ENCODE measurements around the gene CCDC28B. TPM values are rescaled to one million over a fixed set of nuclear protein-coding genes. Genes with fewer than 3 reads are reported as not detected.

Gene CCDC28B
- total and polyA plus RNA-seq, 2 of the 13 experiments (the other 11 are each of a cell fraction or from before 2014, with no cell fraction given), result 2.6 to 3.5 TPM

DNA sequence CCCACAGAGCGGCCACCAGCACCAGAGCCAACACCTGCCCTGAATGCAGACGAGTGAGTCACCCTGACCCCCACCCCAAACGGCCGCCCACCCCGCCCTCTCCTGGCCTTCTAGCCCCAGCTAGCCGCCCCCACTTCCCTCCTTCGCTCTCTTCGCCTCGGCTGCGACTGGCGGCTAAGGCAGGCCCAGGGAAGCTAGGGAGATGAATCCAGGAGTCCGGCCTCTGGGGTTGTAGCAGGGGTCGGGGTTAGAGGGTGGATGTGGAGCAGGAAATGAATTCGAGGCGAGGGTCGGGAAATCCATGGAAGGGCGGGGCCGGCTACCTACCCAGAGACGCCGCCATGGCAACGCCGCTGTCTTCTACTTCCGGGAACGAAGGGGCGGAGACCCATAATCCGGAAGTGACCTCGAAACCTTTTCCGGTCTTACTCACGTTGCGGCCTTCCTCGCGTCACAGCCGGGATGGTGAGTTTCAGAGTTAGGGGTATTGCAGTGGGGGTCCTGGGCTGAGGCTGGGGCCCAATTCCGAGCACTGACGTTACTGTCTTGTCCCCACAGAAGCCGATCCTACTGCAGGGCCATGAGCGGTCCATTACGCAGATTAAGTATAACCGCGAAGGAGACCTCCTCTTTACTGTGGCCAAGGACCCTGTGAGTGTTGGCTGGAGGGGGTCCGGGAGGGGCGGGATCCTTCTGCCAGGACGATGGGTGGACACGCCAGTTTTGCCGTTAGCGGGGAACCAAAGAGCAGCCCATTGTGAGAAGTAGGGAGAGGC is 21.8 kb downstream of the CCDC28B start, which contains the start of the genes EIF3I and TMEM234:
Gene EIF3I (plus strand): TSS at position 428 of the 776 bp plus-strand sequence. CDS start 35 bp downstream, at position 463.
Gene TMEM234 (minus strand): TSS at position 374 of the 776 bp plus-strand sequence. CDS start 31 bp downstream, at position 343.
- no peaks in the 10 kb centered on the region; a peak in 2 of 5 replicates for H3K27me3 ChIP-seq (ENCODE audit: control insufficient read depth in 1 of 2, insufficient read depth in 2 of 2, low read length in 2 of 2)
- peaks cover 29% of the 10 kb centered on the region for H3K4me1 ChIP-seq (ENCODE audit: insufficient read depth, low read length)
- peak within 1 kb of the TSS; percentile 91 for H3K9ac ChIP-seq (ENCODE audit: insufficient read depth, low read depth, low read length)
- no peaks in the 10 kb centered on the region for H3K9me3 ChIP-seq (ENCODE audit: low read length)
- peak within 1 kb of the TSS; percentile 82 to 89 (median 85) for H3K4me3 ChIP-seq (replicated peaks in 1 of 3; ENCODE audit: insufficient read depth in 1 of 3, low read depth in 2 of 3, low read length in 3 of 3)
- H3K27ac ChIP-seq (ENCODE audit: extremely low read length, insufficient read depth, low read length), result peak within 1 kb of the TSS; percentile 69
- peak within 1 kb of the TSS; percentile 91 for H3K4me2 ChIP-seq (ENCODE audit: low read depth, low read length)
- peak; percentile 88 for FAIRE-seq
- no peak within 1 kb of the TSS for H2AFZ ChIP-seq (ENCODE audit: low read length)
- intact Hi-C loops (cut with micrococcal nuclease; ENCODE audit: unreplicated experiment) (no loop called here), in situ Hi-C loops (cut with HindIII; ENCODE audit: extremely low pct_ligation_motif_present, low pct_unique_long_range_greater_than_20kb) (no loop called here)
- no peaks in the 10 kb centered on the region; the same call in 1 of the 2 replicates for H4K20me1 ChIP-seq (ENCODE audit: insufficient read depth, low read length)
- no TSS peak for BruUV-seq (replicated peaks)
- 1% methylated on average over 18 of the region's 46 CpGs for WGBS (ENCODE audit: low lambda C conversion rate)
- POLR2A ChIA-PET, result interaction anchor here (1.4 to 1.8 kb wide), 3 partner anchors 28 to 69 kb away, joined by 4 to 7 read pairs (median 4); partner anchors contain the start of genes HDAC1 and TXLNA
- peak; percentile 95 for ATAC-seq
- DNase-seq (ENCODE audit: low spot score), result peak; percentile 88
- H3K79me2 ChIP-seq (ENCODE audit: insufficient read depth, low read length), result peaks cover 29% of the 10 kb centered on the region
- H3K36me3 ChIP-seq (replicated peaks in 1 of 2; ENCODE audit: control insufficient read depth in 1 of 2, insufficient read depth in 2 of 2, low read length in 2 of 2), result peaks cover 9 to 24% of the 10 kb centered on the region in 2 experiments; a peak in 4 of 5 replicates
- CTCF ChIA-PET (ENCODE audit: low intra/inter-chr PET ratio, low total read pairs), result no interaction called here
- 0 out of 2 replicates have a peak, but pooled peaks have one; percentile 4 for TF ChIP-seq HNF4A (CRISPR knock-in tag; IDR thresholded peaks at IDR 0.05)
- peak; percentile 73 to 77 for TF ChIP-seq POLR2A (IDR thresholded peaks at IDR 0.05; ENCODE audit: insufficient read depth in 1 of 2, low read depth in 2 of 2, low read length in 2 of 2)
- TF ChIP-seq HDAC2 (CRISPR knock-in tag; IDR thresholded peaks at IDR 0.05), result no peak; the same call in 1 of the 2 replicates
- TF ChIP-seq SALL1 (CRISPR knock-in tag; IDR thresholded peaks at IDR 0.05), result peak; percentile 64
- TF ChIP-seq CHCHD3 (CRISPR knock-in tag; IDR thresholded peaks at IDR 0.05), result no peak
- TF ChIP-seq KDM5B (CRISPR knock-in tag; IDR thresholded peaks at IDR 0.05; ENCODE audit: borderline replicate concordance), result peak; percentile 75; the same call in 1 of the 2 replicates
- no peak for TF ChIP-seq ZNF24 (IDR thresholded peaks at IDR 0.05)
- no peak for TF ChIP-seq ZNF343 (CRISPR knock-in tag; IDR thresholded peaks at IDR 0.05)
- peak; percentile 71; the same call in 1 of the 2 replicates for TF ChIP-seq SPEN (CRISPR knock-in tag; IDR thresholded peaks at IDR 0.05; ENCODE audit: low read depth)
- peak; percentile 90 for TF ChIP-seq ASH2L (IDR thresholded peaks at IDR 0.05; ENCODE audit: insufficient read length, low read depth, low read length)
- TF ChIP-seq, protein P1, sequence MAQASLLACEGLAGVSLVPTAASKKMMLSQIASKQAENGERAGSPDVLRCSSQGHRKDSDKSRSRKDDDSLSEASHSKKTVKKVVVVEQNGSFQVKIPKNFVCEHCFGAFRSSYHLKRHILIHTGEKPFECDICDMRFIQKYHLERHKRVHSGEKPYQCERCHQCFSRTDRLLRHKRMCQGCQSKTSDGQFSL (CRISPR knock-in tag; IDR thresholded peaks at IDR 0.05), result no peak
- peak; percentile 47; the same call in 1 of the 2 replicates for TF ChIP-seq ZNF143 (CRISPR knock-in tag; IDR thresholded peaks at IDR 0.05)
- TF ChIP-seq ZKSCAN5 (CRISPR knock-in tag; IDR thresholded peaks at IDR 0.05), result no peak
- TF ChIP-seq, protein P2, sequence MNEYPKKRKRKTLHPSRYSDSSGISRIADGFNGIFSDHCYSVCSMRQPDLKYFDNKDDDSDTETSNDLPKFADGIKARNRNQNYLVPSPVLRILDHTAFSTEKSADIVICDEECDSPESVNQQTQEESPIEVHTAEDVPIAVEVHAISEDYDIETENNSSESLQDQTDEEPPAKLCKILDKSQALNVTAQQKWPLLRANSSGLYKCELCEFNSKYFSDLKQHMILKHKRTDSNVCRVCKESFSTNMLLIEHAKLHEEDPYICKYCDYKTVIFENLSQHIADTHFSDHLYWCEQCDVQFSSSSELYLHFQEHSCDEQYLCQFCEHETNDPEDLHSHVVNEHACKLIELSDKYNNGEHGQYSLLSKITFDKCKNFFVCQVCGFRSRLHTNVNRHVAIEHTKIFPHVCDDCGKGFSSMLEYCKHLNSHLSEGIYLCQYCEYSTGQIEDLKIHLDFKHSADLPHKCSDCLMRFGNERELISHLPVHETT (CRISPR knock-in tag; conservative IDR thresholded peaks at IDR 0.05), result no peak
- TF ChIP-seq, protein P3, sequence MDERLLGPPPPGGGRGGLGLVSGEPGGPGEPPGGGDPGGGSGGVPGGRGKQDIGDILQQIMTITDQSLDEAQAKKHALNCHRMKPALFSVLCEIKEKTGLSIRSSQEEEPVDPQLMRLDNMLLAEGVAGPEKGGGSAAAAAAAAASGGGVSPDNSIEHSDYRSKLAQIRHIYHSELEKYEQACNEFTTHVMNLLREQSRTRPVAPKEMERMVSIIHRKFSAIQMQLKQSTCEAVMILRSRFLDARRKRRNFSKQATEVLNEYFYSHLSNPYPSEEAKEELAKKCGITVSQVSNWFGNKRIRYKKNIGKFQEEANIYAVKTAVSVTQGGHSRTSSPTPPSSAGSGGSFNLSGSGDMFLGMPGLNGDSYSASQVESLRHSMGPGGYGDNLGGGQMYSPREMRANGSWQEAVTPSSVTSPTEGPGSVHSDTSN (CRISPR knock-in tag; IDR thresholded peaks at IDR 0.05), result no peak
- no peak for TF ChIP-seq TBL1XR1 (IDR thresholded peaks at IDR 0.05; ENCODE audit: borderline replicate concordance, low read length, partially characterized antibody)
- peak; percentile 83 for TF ChIP-seq KDM5A (IDR thresholded peaks at IDR 0.05; ENCODE audit: borderline replicate concordance, low read length)
